Measurements from ENCODE around the gene ERFL.

DNA sequence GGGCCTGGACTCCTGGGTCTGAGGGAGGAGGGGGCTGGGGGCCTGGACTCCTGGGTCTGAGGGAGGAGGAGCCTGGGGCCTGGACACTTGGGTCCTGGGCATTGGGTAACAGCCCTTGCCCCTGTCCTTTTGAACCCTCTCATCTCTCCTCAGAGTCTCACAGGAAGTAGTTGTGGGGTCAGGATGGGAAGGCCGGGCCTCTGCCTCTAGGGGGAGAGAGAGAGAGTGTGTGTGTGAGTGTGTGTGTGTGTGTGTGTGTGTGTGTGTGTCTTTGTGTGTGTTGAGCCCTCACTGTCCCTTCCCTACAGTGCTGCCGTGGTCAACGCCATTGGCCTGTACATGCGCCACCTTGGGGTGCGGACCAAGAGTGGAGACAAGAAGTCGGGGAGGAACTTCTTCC lies 34.4 kb downstream of the ERFL start:
- TF ChIP-seq, protein P1, sequence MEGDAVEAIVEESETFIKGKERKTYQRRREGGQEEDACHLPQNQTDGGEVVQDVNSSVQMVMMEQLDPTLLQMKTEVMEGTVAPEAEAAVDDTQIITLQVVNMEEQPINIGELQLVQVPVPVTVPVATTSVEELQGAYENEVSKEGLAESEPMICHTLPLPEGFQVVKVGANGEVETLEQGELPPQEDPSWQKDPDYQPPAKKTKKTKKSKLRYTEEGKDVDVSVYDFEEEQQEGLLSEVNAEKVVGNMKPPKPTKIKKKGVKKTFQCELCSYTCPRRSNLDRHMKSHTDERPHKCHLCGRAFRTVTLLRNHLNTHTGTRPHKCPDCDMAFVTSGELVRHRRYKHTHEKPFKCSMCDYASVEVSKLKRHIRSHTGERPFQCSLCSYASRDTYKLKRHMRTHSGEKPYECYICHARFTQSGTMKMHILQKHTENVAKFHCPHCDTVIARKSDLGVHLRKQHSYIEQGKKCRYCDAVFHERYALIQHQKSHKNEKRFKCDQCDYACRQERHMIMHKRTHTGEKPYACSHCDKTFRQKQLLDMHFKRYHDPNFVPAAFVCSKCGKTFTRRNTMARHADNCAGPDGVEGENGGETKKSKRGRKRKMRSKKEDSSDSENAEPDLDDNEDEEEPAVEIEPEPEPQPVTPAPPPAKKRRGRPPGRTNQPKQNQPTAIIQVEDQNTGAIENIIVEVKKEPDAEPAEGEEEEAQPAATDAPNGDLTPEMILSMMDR (conservative IDR thresholded peaks at IDR 0.05): no peak
- TF ChIP-seq ZFX (IDR thresholded peaks at IDR 0.05): no peak
